H7 (cell line): ENCODE data around the gene EYS. TPM values are rescaled to one million over a fixed set of nuclear protein-coding genes. Genes with fewer than 3 reads are reported as not detected.

ENCODE experiments used
- DNase-seq: peaks from one replicate; pipeline ENCODE4 v3.0.0; 2012
- H3K27me3 ChIP-seq: 2 replicates; pipeline ENCODE4 v1.6.0; 2011; ENCODE audit warnings: mild to moderate bottlenecking, low read length; ENCODE audit not compliant: control insufficient read depth, insufficient read depth
- H3K36me3 ChIP-seq: replicated peaks from 2 replicates; pipeline ENCODE4 v1.5.1; 2011; ENCODE audit warnings: low read length; ENCODE audit not compliant: control insufficient read depth, insufficient read depth
- H3K4me3 ChIP-seq: 2 replicates; pipeline ENCODE4 v1.5.1; 2011; ENCODE audit warnings: low read depth, mild to moderate bottlenecking, control low read depth, low read length, moderate library complexity; ENCODE audit not compliant: insufficient read depth
- total RNA-seq: library from RNA; depleted of rRNA; stranded (reverse); fragments of >200 nt; shearing (Covaris generic); gene quantifications from 2 replicates; pipeline ENCODE4 v1.2.3, GENCODE V29; 2014

The EYS gene
- total RNA-seq, 1 experiment from 2014 or later, result 0.10 TPM

- H3K4me3 ChIP-seq, result no peak overlapping the region
- no peaks in the 10 kb centered on the region for H3K36me3 ChIP-seq
- DNase-seq, result no peak
- H3K27me3 ChIP-seq, result no peaks in the 10 kb centered on the region
Observed at GRCh38 chr6:64231928-64232327, 1475.1 kb downstream of the EYS start.

- Histone ChIP-seq H3K4me3 (no peak overlapping the region), H3K36me3 (no peaks in the 10 kb centered on the region), H3K27me3 (no peaks in the 10 kb centered on the region)
- no peak for DNase-seq
Observed at GRCh38 chr6:64230530-64230929, 1476.5 kb downstream of the EYS start.

GRCh38 chr6:64227863-64228262 is 1479.2 kb downstream of the EYS start:
- H3K4me3 ChIP-seq, result no peak overlapping the region
- no peak for DNase-seq
- no peaks in the 10 kb centered on the region for H3K27me3 ChIP-seq
- no peaks in the 10 kb centered on the region for H3K36me3 ChIP-seq

- no peak for DNase-seq
- no peak overlapping the region for H3K4me3 ChIP-seq
- H3K27me3 ChIP-seq, result no peaks in the 10 kb centered on the region
- no peaks in the 10 kb centered on the region for H3K36me3 ChIP-seq
Observed at GRCh38 chr6:64225503-64225902, 1481.5 kb downstream of the EYS start.

- no peaks in the 10 kb centered on the region for H3K36me3 ChIP-seq
- H3K27me3 ChIP-seq, result no peaks in the 10 kb centered on the region
- H3K4me3 ChIP-seq, result no peak overlapping the region
- DNase-seq, result no peak
Observed at GRCh38 chr6:64224819-64225218, 1482.2 kb downstream of the EYS start.

- no peaks in the 10 kb centered on the region for H3K27me3 ChIP-seq
- H3K4me3 ChIP-seq, result no peak overlapping the region
- no peak for DNase-seq
- H3K36me3 ChIP-seq, result no peaks in the 10 kb centered on the region
Observed at GRCh38 chr6:64221776-64222175, 1485.2 kb downstream of the EYS start.

- DNase-seq, result no peak
- Histone ChIP-seq H3K27me3 (no peaks in the 10 kb centered on the region), H3K4me3 (no peak overlapping the region), H3K36me3 (no peaks in the 10 kb centered on the region)
Observed at GRCh38 chr6:64220801-64221200, 1486.2 kb downstream of the EYS start.

GRCh38 chr6:64217721-64218620 is 1489.1 kb downstream of the EYS start:
- no peak overlapping the region for H3K4me3 ChIP-seq
- H3K27me3 ChIP-seq, result no peaks in the 10 kb centered on the region
- no peak for DNase-seq
- no peaks in the 10 kb centered on the region for H3K36me3 ChIP-seq

- DNase-seq, result no peak
- Histone ChIP-seq H3K36me3 (no peaks in the 10 kb centered on the region), H3K27me3 (no peaks in the 10 kb centered on the region), H3K4me3 (no peak overlapping the region)
Observed at GRCh38 chr6:64214373-64214772, 1492.7 kb downstream of the EYS start.

- no peak overlapping the region for H3K4me3 ChIP-seq
- H3K36me3 ChIP-seq, result no peaks in the 10 kb centered on the region
- no peak for DNase-seq
- no peaks in the 10 kb centered on the region for H3K27me3 ChIP-seq
Observed at GRCh38 chr6:64213697-64214096, 1493.3 kb downstream of the EYS start.

- H3K27me3 ChIP-seq, result no peaks in the 10 kb centered on the region
- no peak for DNase-seq
- no peak overlapping the region for H3K4me3 ChIP-seq
- H3K36me3 ChIP-seq, result no peaks in the 10 kb centered on the region
Observed at GRCh38 chr6:64197246-64197645, 1509.8 kb downstream of the EYS start.

GRCh38 chr6:64186592-64186991 is 1520.4 kb downstream of the EYS start:
- no peak for DNase-seq
- Histone ChIP-seq H3K27me3 (no peaks in the 10 kb centered on the region), H3K36me3 (no peaks in the 10 kb centered on the region), H3K4me3 (no peak overlapping the region)

GRCh38 chr6:64185621-64186020 is 1521.4 kb downstream of the EYS start:
- H3K27me3 ChIP-seq, result no peaks in the 10 kb centered on the region
- DNase-seq, result no peak

GRCh38 chr6:64175296-64175695 is 1531.7 kb downstream of the EYS start:
- H3K4me3 ChIP-seq, result no peak overlapping the region
- no peaks in the 10 kb centered on the region for H3K27me3 ChIP-seq
- H3K36me3 ChIP-seq, result no peaks in the 10 kb centered on the region
- DNase-seq, result no peak

More at GRCh38 chr6:64185621-64186020, 1521.4 kb downstream of the EYS start:
- H3K36me3 ChIP-seq, result no peaks in the 10 kb centered on the region
- no peak overlapping the region for H3K4me3 ChIP-seq

GRCh38 chr6:64170316-64170715 is 1536.7 kb downstream of the EYS start:
- no peaks in the 10 kb centered on the region for H3K36me3 ChIP-seq
- DNase-seq, result no peak

More at GRCh38 chr6:64170316-64170715, 1536.7 kb downstream of the EYS start:
- Histone ChIP-seq H3K27me3 (no peaks in the 10 kb centered on the region), H3K4me3 (no peak overlapping the region)
